M059J (cell line): Measurements from ENCODE around the gene GNG4. TPM values are rescaled to one million over a fixed set of nuclear protein-coding genes. Genes with fewer than 3 reads are reported as not detected.

Experiments
- total RNA-seq: library from RNA; depleted of rRNA; stranded (reverse); fragments of >200 nt; shearing (Covaris generic); gene quantifications from 2 replicates; pipeline ENCODE4 v1.2.3, GENCODE V29; 2014; rRNA removed

GNG4 gene
- total RNA-seq, 1 experiment from 2014 or later: 0.32 TPM

Other genes starting within 250 kb of the GNG4 start
- 24.5 and 31.3 TPM in 2 replicates for gene B3GALNT2, start 145.3 kb downstream of the GNG4 start, total RNA-seq
- gene LYST, start 217.1 kb upstream of the GNG4 start, total RNA-seq: 4.8 and 12.2 TPM in 2 replicates